HG03159 (cell line): Measurements from ENCODE around the gene THEM4.

ENCODE experiments used
- ATAC-seq: cut with Tn5 transposase; IDR thresholded peaks from one replicate; pipeline ENCODE4 v1.9.1; 2021; ENCODE audit warnings: mild to moderate bottlenecking, moderate library complexity; ENCODE audit not compliant: unreplicated experiment

Gene THEM4

DNA sequence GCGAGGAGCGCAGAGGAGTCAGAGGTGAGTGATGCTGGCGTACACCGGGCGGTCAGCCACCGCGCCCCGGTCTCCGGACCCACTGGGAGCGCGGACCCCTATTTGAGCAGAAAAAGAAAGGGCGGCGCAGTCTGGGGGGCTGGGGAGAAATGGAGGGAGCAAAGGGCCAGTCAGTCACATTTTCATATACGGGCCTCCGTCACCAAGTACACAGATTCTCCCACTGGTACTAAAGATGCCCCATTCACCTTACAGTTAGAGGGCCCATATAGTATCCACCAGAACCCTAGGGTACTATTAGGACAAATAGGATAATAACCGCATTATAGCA lies 70.3 kb downstream of the THEM4 start:
- ATAC-seq = no peak

GRCh38 chr1:151838222-151839081 lies 70.9 kb downstream of the THEM4 start:
- ATAC-seq = no peak

DNA sequence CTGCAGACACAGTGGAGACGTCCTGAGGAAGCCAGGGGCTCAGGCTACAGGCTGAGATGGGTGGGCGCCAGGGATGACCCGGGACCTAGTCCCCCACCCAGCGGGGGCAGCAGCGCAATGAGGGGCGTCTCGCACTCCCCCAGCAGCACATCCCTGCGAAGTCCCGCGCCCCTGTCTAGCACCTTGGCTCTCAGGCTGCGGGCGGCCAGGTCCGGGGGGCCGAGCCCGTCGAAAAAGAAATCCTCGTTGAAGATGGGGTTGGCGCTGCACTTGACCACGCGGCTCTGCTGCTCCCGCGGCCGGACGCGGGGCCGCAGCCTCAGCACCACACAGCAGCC lies 71.5 kb downstream of the THEM4 start:
- no peak for ATAC-seq

GRCh38 chr1:151837197-151837596 lies 72.1 kb downstream of the THEM4 start:
- ATAC-seq = no peak

DNA sequence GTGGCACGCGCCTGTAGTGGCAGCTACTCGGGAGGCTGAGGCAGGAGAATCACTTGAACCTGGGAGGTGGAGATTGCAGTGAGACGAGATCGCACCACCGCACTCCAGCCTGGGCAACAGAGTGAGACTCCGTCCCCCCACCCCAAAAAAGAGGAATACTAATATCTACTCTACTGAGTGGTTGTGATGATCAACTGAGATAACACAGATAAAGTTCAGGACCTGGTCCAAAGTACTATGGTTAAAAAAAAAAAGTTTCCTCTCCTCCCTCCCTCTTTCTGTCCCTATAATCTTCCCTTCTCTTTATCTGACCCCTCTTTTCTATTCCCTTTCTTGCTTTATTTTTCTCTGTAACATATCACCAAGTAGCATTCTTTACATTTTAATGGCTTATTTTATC lies 73.7 kb downstream of the THEM4 start:
- no peak for ATAC-seq

DNA sequence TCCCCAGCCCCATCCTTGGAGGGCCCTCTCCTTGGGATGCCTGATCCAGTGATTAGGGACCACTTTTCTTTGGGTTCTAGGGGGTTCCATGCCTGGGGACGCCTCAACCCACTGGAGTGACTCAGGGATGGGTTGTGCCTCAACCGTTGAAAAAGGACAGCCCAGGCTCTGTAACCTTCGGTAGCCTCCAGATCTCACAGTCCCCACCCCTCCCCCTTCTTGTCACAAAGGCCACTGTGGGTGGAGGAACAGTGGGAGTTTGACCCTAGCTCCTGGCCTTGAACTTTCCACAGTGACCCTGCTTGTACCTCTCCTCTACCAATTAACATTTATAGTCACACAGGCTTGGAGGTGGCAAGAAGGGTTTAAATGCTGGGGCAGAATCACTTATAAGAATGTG lies 75.1 kb downstream of the THEM4 start:
- ATAC-seq = no peak

- no peak for ATAC-seq
Observed at GRCh38 chr1:151833172-151833900, 76.0 kb downstream of the THEM4 start.

GRCh38 chr1:151832318-151832980 lies 76.9 kb downstream of the THEM4 start:
- ATAC-seq = no peak

DNA sequence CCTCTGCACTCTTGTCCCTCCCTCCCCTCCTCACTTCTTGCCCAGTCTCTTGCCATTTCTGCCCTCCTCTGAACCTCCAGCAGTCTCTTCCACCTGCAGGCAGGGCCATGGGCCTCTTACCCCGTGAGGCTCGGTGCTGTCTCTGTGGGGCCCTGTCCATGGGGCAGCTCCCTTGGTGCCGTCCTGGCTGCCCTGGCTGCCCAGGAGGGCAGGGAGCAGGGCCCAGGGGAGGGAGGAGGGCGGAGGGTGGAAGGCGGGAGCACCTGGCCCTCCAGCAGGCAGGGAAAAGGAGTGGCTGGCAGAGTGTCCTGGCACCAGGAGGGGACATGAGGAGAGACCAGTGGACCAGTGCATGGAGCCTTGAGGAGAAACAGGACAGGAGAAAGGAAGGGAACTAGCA lies 77.7 kb downstream of the THEM4 start, which contains the start of gene RORC:
TSS of gene RORC (minus strand) at position 198 of the 400 bp plus-strand sequence. CDS start at position 160, 38 bp downstream.
- ATAC-seq = no peak

- ATAC-seq = no peak
Observed at GRCh38 chr1:151831256-151831591, 78.1 kb downstream of the THEM4 start.

- ATAC-seq = no peak
Observed at GRCh38 chr1:151830055-151830454, 79.3 kb downstream of the THEM4 start.

GRCh38 chr1:151829352-151830046 lies 79.8 kb downstream of the THEM4 start:
- ATAC-seq = no peak

DNA sequence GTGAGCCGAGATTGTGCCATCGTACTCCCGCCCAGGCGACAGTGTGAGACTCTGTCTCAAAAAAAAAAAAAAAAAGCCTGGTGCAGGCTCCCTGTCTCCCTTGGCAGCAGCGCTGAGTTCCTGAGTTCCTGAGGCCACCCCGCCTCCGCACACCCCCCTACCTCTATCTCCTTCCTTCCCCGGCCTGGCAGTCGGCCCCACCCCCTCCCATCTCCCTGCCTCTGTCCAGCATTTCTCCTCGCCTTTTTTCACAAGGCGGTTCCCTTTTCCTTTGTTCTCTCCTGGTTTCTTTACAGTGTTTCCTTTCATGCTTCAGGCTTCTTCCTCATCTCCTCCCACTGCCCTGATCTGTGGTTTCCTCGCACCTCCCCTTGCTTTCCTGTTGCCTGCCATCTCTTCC lies 80.4 kb downstream of the THEM4 start:
- ATAC-seq = no peak

DNA sequence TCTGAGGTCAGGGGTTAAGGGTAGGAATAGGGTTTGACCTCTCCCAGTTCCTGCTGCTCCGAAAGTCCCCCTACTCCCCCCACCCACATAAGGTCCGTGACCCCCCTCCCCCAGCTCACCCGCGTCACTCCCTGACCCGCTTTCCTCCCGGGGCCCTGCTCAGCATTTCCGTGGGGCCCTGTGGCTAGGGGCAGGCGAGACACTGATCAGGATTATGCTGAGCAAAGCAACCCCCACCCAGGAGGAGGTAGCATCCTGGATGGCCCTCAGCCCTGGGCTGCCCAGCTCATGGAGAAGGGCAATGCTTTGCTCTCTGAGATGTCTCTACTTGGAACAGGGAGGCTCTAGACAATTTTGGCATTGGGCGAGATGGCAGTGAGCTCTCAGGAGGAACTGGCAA lies 81.5 kb downstream of the THEM4 start:
- ATAC-seq = no peak

DNA sequence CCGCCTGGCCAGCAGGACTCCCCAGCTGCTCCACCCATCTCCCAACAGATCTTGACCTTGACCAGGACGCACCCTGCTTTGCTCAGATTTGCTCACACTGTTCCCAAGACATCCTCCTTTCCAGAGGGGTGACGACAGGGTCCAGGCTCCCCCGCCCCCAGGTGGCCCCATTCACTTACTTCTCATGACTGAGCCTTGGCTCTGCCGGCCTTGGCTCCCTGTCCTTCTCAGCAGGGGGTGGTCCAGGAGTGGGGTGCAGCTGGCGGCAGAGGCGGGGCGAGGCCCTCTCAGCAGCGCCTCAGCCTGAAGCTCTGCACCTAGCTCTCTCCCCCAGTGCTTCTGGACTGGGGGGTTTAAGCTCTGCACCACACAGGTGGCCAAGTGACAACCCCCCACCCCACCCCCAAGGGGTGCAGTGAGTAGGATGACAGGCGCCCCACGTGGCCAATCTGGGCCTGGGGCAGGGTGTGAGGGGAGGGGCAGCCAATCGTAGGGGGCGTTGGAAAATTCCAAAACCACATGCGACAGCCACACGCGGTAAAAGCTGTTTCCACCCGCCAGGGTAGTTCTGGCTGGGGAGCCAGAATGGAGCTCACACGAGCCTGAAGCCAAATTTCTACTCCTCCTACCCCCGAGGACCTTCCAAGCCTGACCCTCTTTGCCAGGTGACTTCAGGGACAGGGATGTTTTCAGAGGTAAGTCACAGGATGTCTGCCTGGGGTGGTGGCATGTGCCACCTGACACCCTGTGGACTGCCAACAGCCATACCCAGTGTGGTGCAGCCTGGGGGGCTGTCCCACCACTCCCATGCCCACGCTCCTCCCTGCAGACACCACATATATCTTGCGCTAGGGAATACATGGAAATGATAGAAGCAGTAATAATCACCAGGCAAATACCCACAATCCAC lies 83.3 kb downstream of the THEM4 start:
- no peak for ATAC-seq

GRCh38 chr1:151825204-151825603 lies 84.1 kb downstream of the THEM4 start:
- ATAC-seq = no peak
